ENCODE measurements around the gene HSD17B3. TPM values are rescaled to one million over a fixed set of nuclear protein-coding genes. Genes with fewer than 3 reads are reported as not detected.
"Not testable (repeated sequence)": the region's sequence is repeated elsewhere in the genome, so short reads cannot be mapped to it uniquely, and the experiment has no call there.

HSD17B3 gene
- total RNA-seq, 1 donor = not detected

DNA sequence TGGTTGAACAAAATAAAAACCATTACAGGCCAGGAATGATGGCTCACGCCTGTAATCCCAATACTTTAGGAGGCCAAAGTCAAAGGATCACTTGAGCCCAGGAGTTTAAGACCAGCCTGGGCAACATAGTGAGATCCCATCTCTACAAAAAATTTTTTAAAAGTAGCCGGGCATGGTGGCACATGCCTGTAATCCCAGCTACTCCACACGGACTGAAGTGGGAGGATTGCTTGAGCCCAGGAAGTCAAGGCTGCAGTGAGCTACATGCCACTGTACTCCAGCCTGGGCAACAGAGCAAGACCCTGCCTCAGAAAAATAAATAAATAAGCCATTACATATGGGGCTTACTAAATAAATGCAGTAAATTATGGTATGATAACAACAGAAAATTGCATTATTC lies 20.2 kb upstream of the HSD17B3 start:
- peaks cover 14% of the 10 kb centered on the region for H3K4me1 ChIP-seq (ENCODE audit: insufficient read depth, low read length)
- not testable (repeated sequence) for H3K9me3 ChIP-seq (ENCODE audit: low read depth, low read length); H3K27me3 ChIP-seq (ENCODE audit: insufficient read depth, low read length); H3K4me3 ChIP-seq (ENCODE audit: low read length)

DNA sequence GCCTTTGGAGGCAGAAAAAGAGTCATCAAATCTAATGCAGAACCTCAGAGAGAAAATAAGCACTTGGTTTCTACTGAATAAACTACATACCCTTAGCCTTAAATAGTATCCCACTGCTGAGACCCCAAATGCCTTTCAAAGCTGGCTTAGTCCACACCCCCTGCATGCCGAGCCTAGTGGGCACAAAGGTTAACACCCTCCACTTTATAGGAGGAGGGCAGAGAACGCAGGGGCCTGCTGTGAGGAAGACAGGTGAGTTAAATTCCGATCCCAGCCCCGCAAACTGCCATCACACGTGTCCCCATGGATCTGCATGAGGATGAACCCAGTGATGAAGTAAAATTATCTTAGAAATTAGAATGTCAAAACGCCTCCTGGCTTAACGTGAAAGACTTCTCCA lies 19.5 kb upstream of the HSD17B3 start:
- H3K4me1 ChIP-seq (ENCODE audit: insufficient read depth, low read length) = peaks cover 14% of the 10 kb centered on the region
- no peaks in the 10 kb centered on the region for H3K9me3 ChIP-seq (ENCODE audit: low read depth, low read length)
- no peaks in the 10 kb centered on the region for H3K27me3 ChIP-seq (ENCODE audit: insufficient read depth, low read length)
- no peak overlapping the region for H3K4me3 ChIP-seq (ENCODE audit: low read length)

DNA sequence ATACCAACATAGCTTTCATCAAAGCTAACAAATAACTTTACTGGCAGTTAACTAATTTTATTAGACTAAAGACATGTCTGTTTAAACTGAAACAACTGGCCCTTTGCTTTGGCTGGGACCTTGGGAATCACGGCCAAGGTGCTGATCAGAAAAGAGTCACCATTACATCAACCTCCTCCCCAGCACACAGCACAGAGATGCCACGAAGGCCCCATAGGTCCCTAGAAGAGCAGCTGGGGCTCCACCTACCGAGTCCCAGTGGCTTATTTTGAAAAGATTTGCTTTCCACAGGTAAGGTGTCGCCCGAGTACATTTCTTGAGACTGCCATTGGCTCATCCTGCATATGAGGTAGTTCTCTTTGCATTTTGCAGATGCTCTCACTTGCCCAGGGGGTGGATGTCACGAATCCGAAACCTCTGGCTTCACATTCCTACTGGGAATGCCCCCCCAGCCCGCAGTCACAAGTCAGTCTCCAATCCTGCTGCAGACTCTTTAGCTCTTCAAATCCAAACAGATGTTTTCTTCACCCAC lies 18.8 kb upstream of the HSD17B3 start:
- Histone ChIP-seq H3K4me1 (ENCODE audit: insufficient read depth, low read length) (peaks cover 14% of the 10 kb centered on the region), H3K4me3 (ENCODE audit: low read length) (no peak overlapping the region), H3K9me3 (ENCODE audit: low read depth, low read length) (no peaks in the 10 kb centered on the region), H3K27me3 (ENCODE audit: insufficient read depth, low read length) (no peaks in the 10 kb centered on the region)

DNA sequence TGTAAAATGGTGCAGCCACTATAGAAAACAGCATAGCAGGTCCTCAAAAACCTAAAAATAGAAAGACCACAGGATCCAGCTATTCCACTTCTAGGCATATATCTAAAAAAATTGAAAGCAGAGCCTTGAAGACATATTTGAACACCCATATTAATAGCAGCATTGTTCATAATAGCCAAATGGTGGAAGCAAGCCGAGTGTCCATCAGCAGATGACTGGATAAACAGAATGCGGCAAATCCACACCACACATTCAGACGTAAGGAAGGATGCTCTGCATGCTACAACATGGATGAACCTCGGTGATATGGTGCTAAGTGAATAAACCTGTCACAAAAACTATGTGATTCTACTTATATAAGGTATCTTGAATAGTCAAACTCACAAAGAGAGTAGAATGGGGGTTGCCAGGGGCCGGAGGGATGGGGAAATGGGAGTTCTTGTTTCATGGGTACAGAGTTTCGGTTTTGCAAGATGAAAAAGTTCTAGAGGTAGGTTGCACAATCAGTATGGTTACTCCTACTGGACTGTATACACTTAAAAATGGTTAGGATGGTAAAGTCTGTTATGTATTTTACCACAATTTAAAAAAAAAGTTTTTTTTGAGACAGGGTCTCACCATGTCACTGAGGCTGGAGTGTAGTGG lies 17.1 kb upstream of the HSD17B3 start:
- no peaks in the 10 kb centered on the region for H3K27me3 ChIP-seq (ENCODE audit: insufficient read depth, low read length)
- peaks cover 14% of the 10 kb centered on the region for H3K4me1 ChIP-seq (ENCODE audit: insufficient read depth, low read length)
- no peaks in the 10 kb centered on the region for H3K9me3 ChIP-seq (ENCODE audit: low read depth, low read length)
- no peak overlapping the region for H3K4me3 ChIP-seq (ENCODE audit: low read length)

DNA sequence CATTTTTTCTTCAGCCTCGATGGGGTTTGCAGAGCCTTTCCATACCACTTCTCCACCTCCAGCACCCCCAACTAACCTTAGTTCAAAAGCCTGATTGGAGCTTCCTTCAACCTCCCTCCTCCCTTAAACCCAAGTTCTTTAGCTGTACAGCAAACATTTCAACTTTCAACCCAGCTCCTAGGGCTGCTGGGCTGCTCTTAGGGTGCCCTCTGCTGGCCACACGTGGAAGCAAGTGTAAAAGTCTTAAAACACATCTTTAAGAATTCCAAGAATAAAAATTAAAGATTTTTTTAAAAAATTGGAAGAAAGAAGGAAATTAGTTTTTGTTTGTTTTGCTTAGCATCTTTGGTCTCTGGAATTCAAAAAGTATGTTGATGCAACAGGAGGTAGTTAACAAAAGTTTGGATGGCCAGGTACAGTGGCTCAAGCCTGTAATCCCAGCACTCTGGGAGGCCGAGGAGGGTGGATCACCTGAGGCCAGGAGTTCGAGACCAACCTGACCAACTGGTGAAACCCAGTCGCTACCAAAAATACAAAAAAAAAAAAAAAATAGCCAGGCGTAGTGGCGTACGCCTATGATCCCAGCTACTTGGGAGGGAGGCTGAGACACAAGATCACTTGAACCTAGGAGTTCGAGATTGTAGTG lies 15.5 kb upstream of the HSD17B3 start:
- H3K9me3 ChIP-seq (ENCODE audit: low read depth, low read length) = peaks cover 7% of the 10 kb centered on the region
- H3K4me3 ChIP-seq (ENCODE audit: low read length) = no peak overlapping the region
- H3K4me1 ChIP-seq (ENCODE audit: insufficient read depth, low read length) = peaks cover 14% of the 10 kb centered on the region
- no peaks in the 10 kb centered on the region for H3K27me3 ChIP-seq (ENCODE audit: insufficient read depth, low read length)

DNA sequence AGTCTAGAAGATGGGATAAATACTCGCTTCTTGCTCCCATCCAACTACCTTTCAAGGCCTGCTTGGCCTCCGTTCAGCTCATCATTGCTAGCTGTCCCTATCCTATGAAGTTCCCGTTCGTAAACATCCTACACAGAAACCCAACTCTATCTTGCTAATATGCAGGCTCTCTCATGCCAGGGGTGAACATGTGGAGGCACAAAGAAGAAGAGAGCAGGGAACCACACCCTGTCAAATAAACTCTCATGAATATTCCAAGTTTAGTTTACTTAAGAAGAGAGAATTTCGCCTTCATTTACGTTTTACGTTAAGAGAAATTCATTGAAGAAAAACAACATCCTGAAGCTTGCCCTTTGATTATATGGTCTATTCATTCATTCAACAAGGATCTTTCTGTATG lies 7.9 kb upstream of the HSD17B3 start:
- no peaks in the 10 kb centered on the region for H3K4me1 ChIP-seq (ENCODE audit: insufficient read depth, low read length)
- peaks cover 7% of the 10 kb centered on the region for H3K9me3 ChIP-seq (ENCODE audit: low read depth, low read length)
- no peaks in the 10 kb centered on the region for H3K27me3 ChIP-seq (ENCODE audit: insufficient read depth, low read length)
- H3K4me3 ChIP-seq (ENCODE audit: low read length) = no peak overlapping the region

DNA sequence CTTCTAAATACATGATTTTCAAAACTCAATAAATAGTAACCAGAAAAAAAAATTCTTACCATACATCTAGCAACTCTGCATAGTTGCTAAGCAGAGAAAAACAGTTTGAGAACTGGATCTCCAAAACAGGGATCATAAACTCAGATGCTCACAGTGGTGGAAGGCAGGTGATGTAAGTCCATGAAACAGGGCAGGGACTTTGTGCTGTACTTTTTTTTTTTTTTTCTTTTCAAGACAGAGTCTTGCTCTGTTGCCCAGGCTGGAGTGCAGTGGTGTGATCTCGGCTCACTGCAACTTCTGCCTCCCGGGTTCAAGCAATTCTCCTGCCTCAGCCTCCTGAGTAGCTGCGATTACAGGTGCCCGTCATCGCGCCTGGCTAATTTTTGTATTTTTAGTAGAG lies 5.0 kb upstream of the HSD17B3 start:
- not testable (repeated sequence) for H3K4me1 ChIP-seq (ENCODE audit: insufficient read depth, low read length); H3K9me3 ChIP-seq (ENCODE audit: low read depth, low read length); H3K4me3 ChIP-seq (ENCODE audit: low read length); H3K27me3 ChIP-seq (ENCODE audit: insufficient read depth, low read length)

DNA sequence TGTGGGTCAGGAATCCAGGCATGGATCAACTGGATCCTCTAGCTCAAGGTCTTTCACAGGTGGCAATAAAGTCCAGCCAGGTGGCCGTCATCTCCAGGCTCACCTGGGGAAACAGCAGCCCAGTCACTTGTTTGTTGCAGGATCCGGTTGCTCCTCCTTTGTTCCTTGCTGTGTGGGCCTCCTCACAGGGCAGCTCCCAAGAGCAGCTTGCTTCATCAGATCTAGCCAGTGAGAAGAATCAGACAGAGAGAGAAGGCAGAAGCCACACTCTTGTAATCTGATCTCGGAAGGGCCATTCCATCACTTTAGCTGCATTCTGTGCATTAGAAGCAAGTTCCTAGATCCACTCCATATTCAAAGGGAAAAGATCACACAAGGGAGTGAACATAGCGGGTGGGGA lies 3.2 kb upstream of the HSD17B3 start:
- Histone ChIP-seq H3K4me1 (ENCODE audit: insufficient read depth, low read length) (no peaks in the 10 kb centered on the region), H3K9me3 (ENCODE audit: low read depth, low read length) (no peaks in the 10 kb centered on the region), H3K4me3 (ENCODE audit: low read length) (no peak overlapping the region), H3K27me3 (ENCODE audit: insufficient read depth, low read length) (no peaks in the 10 kb centered on the region)

DNA sequence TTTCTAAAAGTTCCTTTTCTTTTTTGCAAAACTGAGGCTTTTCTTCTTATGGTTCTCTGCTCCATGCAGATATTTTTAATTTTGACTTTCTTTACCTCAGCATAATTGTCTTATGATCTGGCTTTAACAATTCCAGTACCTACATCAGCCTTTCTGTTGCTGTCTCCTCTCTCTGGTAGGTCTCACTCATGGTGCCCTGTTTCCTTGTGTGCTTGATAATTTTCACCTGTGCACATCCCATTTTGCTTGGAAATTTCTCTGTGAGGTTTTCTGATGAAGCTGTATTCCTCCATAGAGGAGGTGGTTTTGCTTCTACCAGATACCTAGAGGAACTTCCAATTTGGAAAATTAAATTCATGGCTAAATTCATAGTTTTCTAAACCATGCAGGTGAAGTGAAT lies 2.3 kb upstream of the HSD17B3 start:
- H3K9me3 ChIP-seq (ENCODE audit: low read depth, low read length) = no peaks in the 10 kb centered on the region
- no peaks in the 10 kb centered on the region for H3K27me3 ChIP-seq (ENCODE audit: insufficient read depth, low read length)
- no peaks in the 10 kb centered on the region for H3K4me1 ChIP-seq (ENCODE audit: insufficient read depth, low read length)
- no peak overlapping the region for H3K4me3 ChIP-seq (ENCODE audit: low read length)

DNA sequence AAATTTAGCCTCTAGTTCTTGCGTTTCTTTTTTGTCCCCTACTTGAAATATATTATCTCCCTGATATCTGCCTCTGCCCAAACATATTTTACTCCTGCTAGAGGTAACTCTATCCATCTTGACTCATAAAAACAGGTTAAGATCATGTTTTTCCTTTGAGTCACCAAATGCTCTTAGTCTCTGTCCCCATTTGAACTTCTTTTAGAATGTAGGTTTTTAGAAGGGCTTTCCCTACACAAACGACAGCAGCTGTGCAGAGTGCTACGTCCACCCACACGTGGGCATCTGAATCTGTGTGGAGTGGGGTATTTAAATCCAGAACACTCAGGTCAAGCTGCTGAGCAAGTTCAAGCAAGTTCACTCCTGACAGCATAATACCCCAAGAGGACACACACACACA lies 2.2 kb downstream of the HSD17B3 start:
- Histone ChIP-seq H3K4me3 (ENCODE audit: low read length) (no peak overlapping the region), H3K4me1 (ENCODE audit: insufficient read depth, low read length) (no peaks in the 10 kb centered on the region), H3K9me3 (ENCODE audit: low read depth, low read length) (no peaks in the 10 kb centered on the region), H3K27me3 (ENCODE audit: insufficient read depth, low read length) (no peaks in the 10 kb centered on the region)

DNA sequence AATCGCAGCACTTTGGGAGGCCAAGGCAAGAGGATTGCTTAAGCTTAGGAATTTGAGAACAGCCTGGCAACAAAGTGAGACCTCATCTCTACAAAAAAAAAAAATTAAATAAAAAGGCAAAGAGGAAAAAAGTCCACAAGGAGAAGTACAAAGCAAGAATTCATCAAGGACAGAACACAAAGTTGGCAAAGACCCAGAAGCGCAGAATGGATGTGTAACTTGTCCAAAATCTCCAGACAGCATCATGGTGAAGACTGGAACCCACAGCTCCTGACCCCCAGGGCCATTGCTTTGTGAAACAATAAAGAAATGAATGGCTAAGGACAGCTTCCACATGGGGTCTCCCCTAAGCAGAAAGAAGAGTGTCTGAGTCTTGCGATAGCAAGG lies 7.8 kb downstream of the HSD17B3 start:
- Histone ChIP-seq H3K4me1 (ENCODE audit: insufficient read depth, low read length) (no peaks in the 10 kb centered on the region), H3K27me3 (ENCODE audit: insufficient read depth, low read length) (no peaks in the 10 kb centered on the region), H3K4me3 (ENCODE audit: low read length) (no peak overlapping the region), H3K9me3 (ENCODE audit: low read depth, low read length) (no peaks in the 10 kb centered on the region)

DNA sequence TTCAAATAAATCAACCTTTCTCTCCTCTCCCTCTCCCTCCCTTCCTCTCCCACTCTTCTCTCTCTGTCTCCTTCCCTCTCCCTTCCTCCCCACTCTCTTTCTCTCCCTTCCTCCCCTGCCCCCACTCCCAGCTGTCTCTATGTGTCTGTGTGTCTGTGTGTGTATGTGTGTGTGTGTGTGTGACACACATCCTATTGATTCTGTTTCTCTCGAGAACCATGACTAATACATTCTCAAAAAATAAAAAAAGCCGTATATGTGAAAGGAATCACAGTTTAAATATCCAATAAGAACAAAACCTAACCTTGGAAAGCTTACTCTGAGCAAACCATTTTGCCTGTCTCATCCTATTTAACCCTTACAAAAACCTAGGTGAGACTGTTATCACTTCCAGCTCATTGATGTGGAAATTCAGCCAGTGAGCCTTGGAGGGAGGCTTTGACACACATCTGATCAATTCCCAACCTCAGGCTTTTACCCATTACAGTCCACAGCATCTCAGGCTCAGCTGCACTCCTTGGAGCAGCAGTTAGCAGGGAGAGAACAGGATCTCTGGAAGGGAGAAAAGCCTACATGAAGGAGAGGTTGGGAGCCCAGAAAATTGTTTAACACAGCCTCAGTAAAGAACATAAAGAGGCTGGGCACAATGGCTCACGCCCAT lies 8.3 kb downstream of the HSD17B3 start:
- Histone ChIP-seq H3K9me3 (ENCODE audit: low read depth, low read length) (no peaks in the 10 kb centered on the region), H3K27me3 (ENCODE audit: insufficient read depth, low read length) (no peaks in the 10 kb centered on the region), H3K4me1 (ENCODE audit: insufficient read depth, low read length) (no peaks in the 10 kb centered on the region), H3K4me3 (ENCODE audit: low read length) (no peak overlapping the region)

DNA sequence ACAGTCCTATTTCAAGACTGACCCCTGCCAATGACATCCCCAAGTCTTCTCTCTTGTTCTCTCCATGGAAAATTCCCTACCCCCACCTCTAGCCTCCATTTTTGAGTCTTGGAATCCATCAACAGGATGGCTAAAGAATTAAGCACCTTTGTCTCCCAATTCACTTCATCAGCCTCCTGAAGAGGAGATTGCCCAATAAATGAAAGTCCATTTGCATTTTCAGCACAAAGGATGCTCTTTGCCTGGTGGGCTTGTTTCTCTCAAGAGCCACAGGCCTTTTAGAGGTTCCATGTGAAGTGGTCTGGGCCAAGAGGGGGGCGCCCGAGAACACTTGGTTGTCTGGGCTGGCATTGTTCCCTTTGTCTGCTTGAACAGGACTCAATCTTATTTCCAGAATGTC lies 12.6 kb downstream of the HSD17B3 start:
- Histone ChIP-seq H3K4me1 (ENCODE audit: insufficient read depth, low read length) (no peaks in the 10 kb centered on the region), H3K4me3 (ENCODE audit: low read length) (no peak overlapping the region), H3K27me3 (ENCODE audit: insufficient read depth, low read length) (no peaks in the 10 kb centered on the region), H3K9me3 (ENCODE audit: low read depth, low read length) (no peaks in the 10 kb centered on the region)

DNA sequence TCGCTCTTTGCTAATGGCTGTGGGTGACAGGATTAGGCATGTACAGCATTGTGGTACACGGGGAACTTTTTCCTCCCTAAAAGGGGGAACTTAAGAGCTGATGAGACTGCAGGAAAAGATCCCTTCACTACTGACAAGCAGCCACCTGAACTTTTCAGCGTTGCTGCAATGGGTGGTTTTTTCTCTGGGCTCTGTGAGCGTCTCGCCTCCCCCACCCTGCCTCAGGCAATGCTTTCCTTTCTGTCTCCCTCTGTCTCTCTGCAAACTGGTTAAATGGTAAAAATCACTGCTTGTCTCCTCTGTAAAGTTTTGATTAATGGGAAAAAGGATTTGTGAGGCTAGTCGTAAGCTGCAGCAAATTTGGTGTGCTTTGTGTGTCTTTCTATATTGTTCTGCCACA lies 20.3 kb downstream of the HSD17B3 start:
- Histone ChIP-seq H3K4me3 (ENCODE audit: low read length) (no peak overlapping the region), H3K4me1 (ENCODE audit: insufficient read depth, low read length) (no peaks in the 10 kb centered on the region), H3K27me3 (ENCODE audit: insufficient read depth, low read length) (peaks cover 3% of the 10 kb centered on the region), H3K9me3 (ENCODE audit: low read depth, low read length) (no peaks in the 10 kb centered on the region)

DNA sequence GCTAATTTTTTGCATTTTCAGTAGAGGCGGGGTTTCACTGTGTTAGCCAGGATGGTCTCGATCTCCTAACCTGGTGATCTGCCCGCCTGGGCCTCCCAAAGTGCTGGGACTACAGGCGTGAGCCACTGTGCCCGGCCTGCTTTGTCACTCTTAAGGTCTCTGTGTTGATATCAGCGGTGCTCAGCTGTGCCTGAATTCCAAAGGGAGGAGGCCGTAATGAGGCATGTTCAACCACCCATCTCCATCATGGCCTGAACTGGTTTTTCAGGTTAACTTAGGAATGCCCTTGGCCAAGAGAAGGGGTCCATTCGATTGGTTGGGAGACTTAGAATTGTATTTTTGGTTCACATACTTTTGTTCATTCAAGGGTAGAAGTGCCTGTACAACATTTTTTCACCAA lies 22.0 kb downstream of the HSD17B3 start:
- H3K9me3 ChIP-seq (ENCODE audit: low read depth, low read length) = peaks cover 6% of the 10 kb centered on the region
- H3K4me1 ChIP-seq (ENCODE audit: insufficient read depth, low read length) = no peaks in the 10 kb centered on the region
- H3K27me3 ChIP-seq (ENCODE audit: insufficient read depth, low read length) = peaks cover 3% of the 10 kb centered on the region
- H3K4me3 ChIP-seq (ENCODE audit: low read length) = no peak overlapping the region

DNA sequence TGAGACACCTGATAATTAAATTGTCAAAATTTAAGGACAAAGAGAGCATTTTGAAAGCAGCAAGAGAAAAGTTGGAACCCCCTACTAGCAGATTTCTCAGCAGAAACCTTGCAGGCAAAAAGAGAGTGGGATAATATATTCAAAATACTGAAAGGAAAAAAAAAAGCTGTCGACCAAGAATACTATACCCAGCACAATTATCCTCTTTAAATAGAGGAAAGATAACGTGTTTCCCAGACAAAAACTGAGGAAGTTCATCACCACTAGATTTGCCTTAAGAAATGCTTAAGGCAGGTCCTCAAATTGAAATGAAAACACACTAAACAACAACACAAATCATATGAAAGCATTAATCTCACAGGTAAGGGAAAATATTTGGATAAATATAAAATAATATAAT lies 27.0 kb downstream of the HSD17B3 start:
- Histone ChIP-seq H3K27me3 (ENCODE audit: insufficient read depth, low read length) (peaks cover 3% of the 10 kb centered on the region), H3K4me1 (ENCODE audit: insufficient read depth, low read length) (no peaks in the 10 kb centered on the region), H3K9me3 (ENCODE audit: low read depth, low read length) (peaks cover 17% of the 10 kb centered on the region), H3K4me3 (ENCODE audit: low read length) (no peak overlapping the region)

All from mononuclear cell (primary cell).